GM12892 (cell line): ENCODE results near the gene C5.

Experiments
- POLR2A ChIP-seq: IDR thresholded peaks from 2 replicates; pipeline ENCODE4 v1.6.1; 2011; ENCODE audit warnings: low read depth, low read length, control low read depth
- POLR2AphosphoS5 ChIP-seq: IDR thresholded peaks from 2 replicates; pipeline ENCODE4 v1.6.1; 2011; ENCODE audit warnings: low read depth, low read length, control low read depth
- TAF1 ChIP-seq: IDR thresholded peaks from 2 replicates; pipeline ENCODE4 v1.6.1; 2011; ENCODE audit warnings: low read depth, mild to moderate bottlenecking, control low read depth, low read length, borderline replicate concordance

DNA sequence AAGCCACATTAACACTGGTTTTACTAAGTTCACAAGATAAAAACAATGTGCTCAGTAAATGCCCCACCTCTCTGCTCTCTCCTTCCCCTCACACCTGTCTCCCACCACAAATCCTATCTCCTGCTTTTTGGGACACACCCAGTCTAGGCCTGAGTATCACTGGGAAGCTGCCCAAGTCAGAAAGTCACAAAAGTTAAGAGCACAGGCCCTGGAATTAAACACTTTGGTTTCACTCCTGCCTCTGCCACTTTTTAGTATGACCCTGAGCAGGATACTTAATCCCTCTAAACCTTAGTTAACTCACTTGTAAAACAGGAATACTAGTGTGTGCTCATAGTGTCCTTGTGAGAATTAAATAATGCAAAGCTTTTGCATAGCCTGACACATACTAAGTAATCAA is 11.3 kb downstream of the C5 start:
- TF ChIP-seq POLR2A (no peak), TAF1 (no peak), POLR2AphosphoS5 (no peak)
